Endodermal cell (in vitro differentiated cells): ENCODE measurements around the gene FOXO4. TPM values are rescaled to one million over a fixed set of nuclear protein-coding genes. Genes with fewer than 3 reads are reported as not detected.

ENCODE experiments used
- DNase-seq: peaks from one replicate; pipeline ENCODE4 v3.0.0-alpha.2; 2017
- H3K27ac ChIP-seq: 2 replicates; pipeline ENCODE4 v1.5.1; 2013; ENCODE audit warnings: mild to moderate bottlenecking, low read depth, low read length, moderate library complexity
- H3K27me3 ChIP-seq: 2 replicates; pipeline ENCODE4 v1.6.1; 2013; ENCODE audit warnings: mild to moderate bottlenecking, low read length, moderate library complexity; ENCODE audit not compliant: insufficient read depth, control insufficient read depth, poor library complexity, severe bottlenecking
- H3K36me3 ChIP-seq: 2 replicates; pipeline ENCODE4 v1.7.0; 2013; ENCODE audit warnings: mild to moderate bottlenecking, low read length, moderate library complexity; ENCODE audit not compliant: control insufficient read depth, insufficient read depth
- H3K4me1 ChIP-seq: one replicate; pipeline ENCODE4 v1.7.0; 2013; ENCODE audit warnings: low read length; ENCODE audit not compliant: control insufficient read depth, insufficient read depth
- H3K4me3 ChIP-seq: 2 replicates; pipeline ENCODE4 v1.5.1; 2013; ENCODE audit warnings: mild to moderate bottlenecking, low read length, moderate library complexity
- H3K9ac ChIP-seq: 2 replicates; pipeline ENCODE4 v1.6.1; 2013; ENCODE audit warnings: mild to moderate bottlenecking, low read length, moderate library complexity; ENCODE audit not compliant: poor library complexity, severe bottlenecking; ENCODE audit errors: extremely low read depth
- H3K9me3 ChIP-seq: 2 replicates; pipeline ENCODE4 v1.6.1; 2013; ENCODE audit warnings: mild to moderate bottlenecking, low read length, moderate library complexity; ENCODE audit not compliant: control insufficient read depth
- H3K27ac Mint-ChIP-seq: 2 replicates; pipeline ENCODE4 v1.8.0; 2020; ENCODE audit warnings: mixed read lengths
- H3K27me3 Mint-ChIP-seq: 2 replicates; pipeline ENCODE4 v1.8.0; 2021; ENCODE audit warnings: mild to moderate bottlenecking, mixed read lengths; ENCODE audit not compliant: insufficient read depth
- H3K36me3 Mint-ChIP-seq: 2 replicates; pipeline ENCODE4 v1.8.0; 2020; ENCODE audit warnings: low read depth, mixed read lengths
- H3K4me1 Mint-ChIP-seq: 2 replicates; pipeline ENCODE4 v1.8.0; 2020; ENCODE audit warnings: mixed read lengths
- H3K4me3 Mint-ChIP-seq: 2 replicates; pipeline ENCODE4 v1.8.0; 2020; ENCODE audit warnings: mild to moderate bottlenecking, moderate library complexity, mixed read lengths
- H3K9me3 Mint-ChIP-seq: 2 replicates; pipeline ENCODE4 v1.8.0; 2020; ENCODE audit warnings: mild to moderate bottlenecking, mixed read lengths
- CTCF ChIP-seq: fragments of 200-600 bp; sonication (generic); conservative IDR thresholded peaks from 2 replicates; pipeline ENCODE4 v1.5.0; 2021; ENCODE audit warnings: antibody characterized with exemption, mild to moderate bottlenecking
- WGBS, 2 experiments: methylation state at CpG; one replicate each; pipeline versions ENCODE4 v1.1.5 to v1.1.7; 2013; ENCODE audit warnings: missing lambda C conversion rate in 2 of 2, mixed read lengths in 1 of 2; ENCODE audit not compliant: insufficient coverage in 1 of 2, insufficient read length in 1 of 2; 5-methylcytosine and 5-hydroxymethylcytosine counted together
- total RNA-seq, 2 donors: library from RNA; stranded (reverse); fragmentation: NEBNext Ultra II Directional in 1 of 2; extraction: Animal tissue kit (Norgen Biotek cat#: 25700) in 1 of 2; gene quantifications; 2 replicates in 1 of 2; 3 replicates in 1 of 2; pipeline ENCODE4 v1.2.1, GENCODE V29; 2021

Gene FOXO4
- total RNA-seq, 2 donors from 2014 or later: 14.6 to 17.5 TPM

- Histone ChIP-seq H3K36me3 (no peaks in the 10 kb centered on the region), H3K4me3 (no peak overlapping the region), H3K9me3 (no peaks in the 10 kb centered on the region), H3K27me3 (no peaks in the 10 kb centered on the region), H3K9ac (no peak overlapping the region), H3K27ac (no peak overlapping the region), H3K4me1 (no peaks in the 10 kb centered on the region)
- no peak overlapping the region for H3K4me3 Mint-ChIP-seq
- DNase-seq: no peak
- no peak for TF ChIP-seq CTCF
- 80% methylated on average over 4 of the region's 8 CpGs; no CpG with 5 or more reads in 1 of the 2 experiments for WGBS, 2 experiments
- peaks cover 2% of the 10 kb centered on the region for H3K36me3 Mint-ChIP-seq
- H3K27me3 Mint-ChIP-seq: peaks cover 8% of the 10 kb centered on the region
- peaks cover 7% of the 10 kb centered on the region for H3K4me1 Mint-ChIP-seq
- H3K27ac Mint-ChIP-seq: no peak overlapping the region
- peaks cover 63% of the 10 kb centered on the region for H3K9me3 Mint-ChIP-seq
Observed at GRCh38 chrX:71148278-71148663, 52.6 kb downstream of the FOXO4 start.

GRCh38 chrX:71151366-71151765, 55.7 kb downstream of the FOXO4 start:
- H3K9me3 Mint-ChIP-seq: peaks cover 70% of the 10 kb centered on the region
- H3K4me3 ChIP-seq: no peak overlapping the region
- TF ChIP-seq CTCF: no peak
- H3K27me3 ChIP-seq: no peaks in the 10 kb centered on the region
- H3K27ac ChIP-seq: no peak overlapping the region
- H3K27me3 Mint-ChIP-seq: peaks cover 2% of the 10 kb centered on the region
- DNase-seq: no peak
- no peaks in the 10 kb centered on the region for H3K9me3 ChIP-seq
- H3K9ac ChIP-seq: no peak overlapping the region
- no peaks in the 10 kb centered on the region for H3K36me3 Mint-ChIP-seq
- no peaks in the 10 kb centered on the region for H3K36me3 ChIP-seq
- 85 to 100% methylated on average over 1 to 7 of the region's 7 CpGs for WGBS, 2 experiments
- H3K4me1 ChIP-seq: no peaks in the 10 kb centered on the region
- no peak overlapping the region for H3K27ac Mint-ChIP-seq
- H3K4me1 Mint-ChIP-seq: peaks cover 3% of the 10 kb centered on the region
- no peak overlapping the region for H3K4me3 Mint-ChIP-seq

Other genes with a start within 250 kb of the FOXO4 start
- under 1 TPM in 1 of 2 donors, not detected in 1; 0.75 TPM for gene TEX11, start 187.1 kb upstream of the FOXO4 start, total RNA-seq
- gene SLC7A3, start 164.8 kb upstream of the FOXO4 start, total RNA-seq: 100 to 1,000 TPM; 114 to 135 TPM
- gene SNX12, start 27.5 kb upstream of the FOXO4 start, total RNA-seq: 10 to 100 TPM; 50.3 to 51.0 TPM
- gene CXorf65, start 10.9 kb downstream of the FOXO4 start, total RNA-seq: not detected
- gene IL2RG, start 15.7 kb downstream of the FOXO4 start, total RNA-seq: not detected
- gene MED12, start 22.7 kb downstream of the FOXO4 start, total RNA-seq: 10 to 100 TPM; 57.8 to 60.8 TPM
- gene NLGN3, start 49.0 kb downstream of the FOXO4 start, total RNA-seq: 1 to 10 TPM; 1.3 to 3.0 TPM
- gene GJB1, start 127.4 kb downstream of the FOXO4 start, total RNA-seq: 1 to 10 TPM in 1 of 2 donors, under 1 TPM in 1; 0.91 to 1.4 TPM
- 10 to 100 TPM; 91.0 to 91.8 TPM for gene ZMYM3, start 158.3 kb downstream of the FOXO4 start, total RNA-seq
- gene NONO, start 187.8 kb downstream of the FOXO4 start, total RNA-seq: 100 to 1,000 TPM; 553 to 671 TPM
- 1 to 10 TPM; 4.1 to 6.1 TPM for gene ITGB1BP2, start 205.9 kb downstream of the FOXO4 start, total RNA-seq